Prostate gland (tissue), 2 donors: ENCODE data around the gene DUS3L.

Source experiments
- POLR2A ChIP-seq: fragments of 450-650 bp; IDR thresholded peaks from one replicate; pipeline ENCODE4 v1.6.1; 2016; ENCODE audit warnings: antibody characterized with exemption, mild to moderate bottlenecking
- TF ChIP-seq, protein P1 (sequence below), 4 experiments: fragments of 200-600 bp in 2 of 4; fragments of 450-650 bp in 2 of 4; sonication (generic) in 2 of 4; IDR thresholded peaks; 1 replicate in 3 of 4; 2 replicates in 1 of 4; pipeline ENCODE4 v1.5.1; 2016 to 2019; ENCODE audit warnings: antibody characterized with exemption in 4 of 4, mild to moderate bottlenecking in 2 of 4, moderate library complexity in 2 of 4

DNA sequence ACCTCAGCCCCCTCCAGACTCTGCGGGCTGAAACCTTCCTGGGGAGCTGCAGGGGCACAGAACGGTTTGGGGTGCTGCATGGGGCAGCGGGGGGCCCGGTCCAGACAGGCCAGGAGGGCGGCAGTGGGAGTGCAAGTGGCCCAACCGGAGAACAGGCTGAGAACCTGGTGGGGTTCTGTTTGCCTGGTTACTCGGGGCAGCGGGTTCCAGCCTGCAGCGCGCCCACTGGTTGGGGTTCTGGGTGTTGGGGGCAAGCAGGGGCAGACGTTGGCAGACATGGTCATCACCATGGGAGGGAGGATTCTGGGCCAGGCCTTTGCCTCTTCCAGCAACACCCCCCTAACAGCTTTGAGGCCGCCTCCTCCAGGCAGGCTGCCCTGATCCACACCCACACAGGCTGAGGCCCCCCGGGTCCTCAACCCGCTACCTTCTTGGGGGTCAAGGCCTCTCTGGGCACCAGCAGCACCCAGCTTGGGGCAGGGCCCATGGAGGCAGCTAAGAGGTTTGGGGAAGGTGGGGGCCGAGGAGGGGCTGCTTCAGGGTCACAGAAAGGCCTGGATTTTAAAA is 6.3 kb downstream of the DUS3L start, which contains the start of gene PRR22:
- TF ChIP-seq, protein P1, sequence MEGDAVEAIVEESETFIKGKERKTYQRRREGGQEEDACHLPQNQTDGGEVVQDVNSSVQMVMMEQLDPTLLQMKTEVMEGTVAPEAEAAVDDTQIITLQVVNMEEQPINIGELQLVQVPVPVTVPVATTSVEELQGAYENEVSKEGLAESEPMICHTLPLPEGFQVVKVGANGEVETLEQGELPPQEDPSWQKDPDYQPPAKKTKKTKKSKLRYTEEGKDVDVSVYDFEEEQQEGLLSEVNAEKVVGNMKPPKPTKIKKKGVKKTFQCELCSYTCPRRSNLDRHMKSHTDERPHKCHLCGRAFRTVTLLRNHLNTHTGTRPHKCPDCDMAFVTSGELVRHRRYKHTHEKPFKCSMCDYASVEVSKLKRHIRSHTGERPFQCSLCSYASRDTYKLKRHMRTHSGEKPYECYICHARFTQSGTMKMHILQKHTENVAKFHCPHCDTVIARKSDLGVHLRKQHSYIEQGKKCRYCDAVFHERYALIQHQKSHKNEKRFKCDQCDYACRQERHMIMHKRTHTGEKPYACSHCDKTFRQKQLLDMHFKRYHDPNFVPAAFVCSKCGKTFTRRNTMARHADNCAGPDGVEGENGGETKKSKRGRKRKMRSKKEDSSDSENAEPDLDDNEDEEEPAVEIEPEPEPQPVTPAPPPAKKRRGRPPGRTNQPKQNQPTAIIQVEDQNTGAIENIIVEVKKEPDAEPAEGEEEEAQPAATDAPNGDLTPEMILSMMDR (IDR thresholded peaks at IDR 0.05) = no peak
- TF ChIP-seq POLR2A = no peak
